Neural cell (in vitro differentiated cells): Measurements from ENCODE around the gene CFAP20DC. TPM values are rescaled to one million over a fixed set of nuclear protein-coding genes. Genes with fewer than 3 reads are reported as not detected.

ENCODE experiments used
- H2AFZ ChIP-seq: fragments of 200-600, 300-800 bp; sonication (generic), shearing (Covaris generic); 2 replicates; pipeline ENCODE4 v1.6.0; 2014; ENCODE audit warnings: low read depth, mild to moderate bottlenecking, antibody characterized with exemption, low read length, moderate library complexity
- H3F3A ChIP-seq: fragments of 200-600 bp; shearing (Covaris generic); 2 replicates; pipeline ENCODE4 v1.6.1; 2016; ENCODE audit warnings: mild to moderate bottlenecking, moderate library complexity, mixed read lengths, antibody characterized with exemption, low read length; ENCODE audit not compliant: insufficient read depth, poor library complexity, severe bottlenecking
- H3K27ac ChIP-seq: fragments of 200-600, 300-800 bp; sonication (generic), shearing (Covaris generic); 2 replicates; pipeline ENCODE4 v1.5.1; 2014; ENCODE audit warnings: mild to moderate bottlenecking, low read length, moderate library complexity
- H3K27me3 ChIP-seq: fragments of 300-800, 200-600 bp; sonication (generic), shearing (Covaris generic); 2 replicates; pipeline ENCODE4 v1.6.0; 2014; ENCODE audit warnings: mild to moderate bottlenecking, low read depth, low read length, moderate library complexity; ENCODE audit not compliant: insufficient read depth
- H3K36me3 ChIP-seq: fragments of 300-800, 200-600 bp; sonication (generic), shearing (Covaris generic); 2 replicates; pipeline ENCODE4 v1.5.1; 2014; ENCODE audit warnings: mild to moderate bottlenecking, antibody characterized with exemption, low read length, moderate library complexity; ENCODE audit not compliant: insufficient read depth
- H3K4me2 ChIP-seq: fragments of 300-800, 200-600 bp; sonication (generic), shearing (Covaris generic); 2 replicates; pipeline ENCODE4 v1.6.0; 2014; ENCODE audit warnings: mild to moderate bottlenecking, low read length
- H3K4me3 ChIP-seq: fragments of 300-800, 200-600 bp; sonication (generic), shearing (Covaris generic); 2 replicates; pipeline ENCODE4 v1.5.1; 2014; ENCODE audit warnings: mild to moderate bottlenecking, low read length, moderate library complexity
- H3K79me2 ChIP-seq: fragments of 200-600 bp; shearing (Covaris generic); replicated peaks from 2 replicates; pipeline ENCODE4 v1.6.0; 2014; ENCODE audit warnings: mild to moderate bottlenecking, low read length, moderate library complexity; ENCODE audit not compliant: insufficient read depth
- H3K9ac ChIP-seq: fragments of 300-800, 200-600 bp; sonication (generic), shearing (Covaris generic); 2 replicates; pipeline ENCODE4 v1.6.1; 2016; ENCODE audit warnings: mild to moderate bottlenecking, low read length, mixed read lengths
- H3K9me2 ChIP-seq: fragments of 200-600 bp; shearing (Covaris generic); 2 replicates; pipeline ENCODE4 v1.6.1; 2016; ENCODE audit warnings: mild to moderate bottlenecking, low read length, mixed read lengths; ENCODE audit not compliant: insufficient read depth
- H3K9me3 ChIP-seq: fragments of 200-600, 300-800 bp; sonication (generic), shearing (Covaris generic); 2 replicates; pipeline ENCODE4 v1.6.1; 2016; ENCODE audit warnings: mild to moderate bottlenecking, mixed run types, low read length, moderate library complexity, mixed read lengths
- H4K20me1 ChIP-seq: fragments of 200-600 bp; shearing (Covaris generic); 2 replicates; pipeline ENCODE4 v1.6.1; 2016; ENCODE audit warnings: mild to moderate bottlenecking, mixed run types; ENCODE audit not compliant: insufficient read depth
- EP300 ChIP-seq: fragments of 450-650 bp; conservative IDR thresholded peaks from 2 replicates; pipeline ENCODE4 v1.6.1; 2014; ENCODE audit warnings: antibody characterized with exemption, mild to moderate bottlenecking, moderate library complexity; ENCODE audit not compliant: poor library complexity, severe bottlenecking
- EZH2 ChIP-seq: fragments of 200-600, 300-800 bp; shearing (Covaris generic), sonication (generic); IDR thresholded peaks from 2 replicates; pipeline ENCODE4 v1.6.1; 2014; ENCODE audit warnings: antibody characterized with exemption, low read length, borderline replicate concordance, mild to moderate bottlenecking; ENCODE audit not compliant: insufficient read depth, poor library complexity, severe bottlenecking
- MXI1 ChIP-seq: fragments of 450-650 bp; conservative IDR thresholded peaks from 2 replicates; pipeline ENCODE4 v1.6.1; 2014; ENCODE audit warnings: antibody characterized with exemption, mild to moderate bottlenecking; ENCODE audit not compliant: poor library complexity, severe bottlenecking
- POLR2AphosphoS5 ChIP-seq: IDR thresholded peaks from 2 replicates; pipeline ENCODE4 v1.6.1; 2012
- RAD21 ChIP-seq: fragments of 450-650 bp; conservative IDR thresholded peaks from 2 replicates; pipeline ENCODE4 v1.6.1; 2014; ENCODE audit warnings: antibody characterized with exemption, mild to moderate bottlenecking, moderate library complexity
- SMC3 ChIP-seq: fragments of 450-650 bp; conservative IDR thresholded peaks from 2 replicates; pipeline ENCODE4 v1.6.1; 2014; ENCODE audit warnings: antibody characterized with exemption, mild to moderate bottlenecking, moderate library complexity; ENCODE audit not compliant: poor library complexity
- TAF1 ChIP-seq: IDR thresholded peaks from 2 replicates; pipeline ENCODE4 v1.6.1; 2012; ENCODE audit warnings: low read depth
- polyA plus RNA-seq: library from polyadenylated mRNA; depleted of rRNA; stranded (reverse); fragments of >200 nt; gene quantifications from 2 replicates; pipeline ENCODE4 v1.2.3, GENCODE V29; 2014
- TF ChIP-seq, protein P1 (sequence below): fragments of 450-650 bp; IDR thresholded peaks from 2 replicates; pipeline ENCODE4 v1.5.1; 2014; ENCODE audit warnings: antibody characterized with exemption, mild to moderate bottlenecking, moderate library complexity; ENCODE audit not compliant: poor library complexity, severe bottlenecking
- TF ChIP-seq, protein P2 (sequence below): IDR thresholded peaks from 2 replicates; pipeline ENCODE4 v1.6.1; 2012; ENCODE audit warnings: borderline replicate concordance

The CFAP20DC gene
- polyA plus RNA-seq, 1 donor from 2014 or later, result not detected

DNA sequence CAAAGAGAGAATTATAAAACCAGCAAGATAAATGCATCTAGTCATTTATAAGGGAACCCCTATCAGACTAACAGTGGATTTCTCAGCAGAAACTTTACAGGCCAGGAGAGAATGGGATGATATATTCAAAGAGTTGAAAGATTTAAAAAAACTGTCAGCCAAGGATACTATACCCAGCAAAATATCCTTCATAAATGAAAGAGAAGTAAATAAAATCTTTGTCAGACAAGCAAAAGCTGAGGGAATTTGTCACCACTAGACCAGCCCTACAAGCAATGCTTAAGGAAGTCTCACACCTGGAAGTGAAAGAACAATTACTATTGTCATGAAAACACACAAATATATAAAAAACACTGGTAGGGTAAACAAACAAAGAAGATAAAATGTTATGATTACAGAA, 269.9 kb downstream of the CFAP20DC start:
- no peaks in the 10 kb centered on the region for H3F3A ChIP-seq
- H3K4me2 ChIP-seq, result no peak overlapping the region
- H4K20me1 ChIP-seq, result no peaks in the 10 kb centered on the region
- H3K36me3 ChIP-seq, result no peaks in the 10 kb centered on the region
- peaks cover 6% of the 10 kb centered on the region for H3K9me3 ChIP-seq
- H3K27me3 ChIP-seq, result no peaks in the 10 kb centered on the region
- no peak overlapping the region for H3K27ac ChIP-seq
- H3K9me2 ChIP-seq, result no peaks in the 10 kb centered on the region
- TF ChIP-seq, protein P1, sequence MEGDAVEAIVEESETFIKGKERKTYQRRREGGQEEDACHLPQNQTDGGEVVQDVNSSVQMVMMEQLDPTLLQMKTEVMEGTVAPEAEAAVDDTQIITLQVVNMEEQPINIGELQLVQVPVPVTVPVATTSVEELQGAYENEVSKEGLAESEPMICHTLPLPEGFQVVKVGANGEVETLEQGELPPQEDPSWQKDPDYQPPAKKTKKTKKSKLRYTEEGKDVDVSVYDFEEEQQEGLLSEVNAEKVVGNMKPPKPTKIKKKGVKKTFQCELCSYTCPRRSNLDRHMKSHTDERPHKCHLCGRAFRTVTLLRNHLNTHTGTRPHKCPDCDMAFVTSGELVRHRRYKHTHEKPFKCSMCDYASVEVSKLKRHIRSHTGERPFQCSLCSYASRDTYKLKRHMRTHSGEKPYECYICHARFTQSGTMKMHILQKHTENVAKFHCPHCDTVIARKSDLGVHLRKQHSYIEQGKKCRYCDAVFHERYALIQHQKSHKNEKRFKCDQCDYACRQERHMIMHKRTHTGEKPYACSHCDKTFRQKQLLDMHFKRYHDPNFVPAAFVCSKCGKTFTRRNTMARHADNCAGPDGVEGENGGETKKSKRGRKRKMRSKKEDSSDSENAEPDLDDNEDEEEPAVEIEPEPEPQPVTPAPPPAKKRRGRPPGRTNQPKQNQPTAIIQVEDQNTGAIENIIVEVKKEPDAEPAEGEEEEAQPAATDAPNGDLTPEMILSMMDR, result no peak
- TF ChIP-seq EZH2 (no peak), TAF1 (no peak), SMC3 (no peak), POLR2AphosphoS5 (no peak), RAD21 (no peak), EP300 (no peak), MXI1 (no peak)
- TF ChIP-seq, protein P2, sequence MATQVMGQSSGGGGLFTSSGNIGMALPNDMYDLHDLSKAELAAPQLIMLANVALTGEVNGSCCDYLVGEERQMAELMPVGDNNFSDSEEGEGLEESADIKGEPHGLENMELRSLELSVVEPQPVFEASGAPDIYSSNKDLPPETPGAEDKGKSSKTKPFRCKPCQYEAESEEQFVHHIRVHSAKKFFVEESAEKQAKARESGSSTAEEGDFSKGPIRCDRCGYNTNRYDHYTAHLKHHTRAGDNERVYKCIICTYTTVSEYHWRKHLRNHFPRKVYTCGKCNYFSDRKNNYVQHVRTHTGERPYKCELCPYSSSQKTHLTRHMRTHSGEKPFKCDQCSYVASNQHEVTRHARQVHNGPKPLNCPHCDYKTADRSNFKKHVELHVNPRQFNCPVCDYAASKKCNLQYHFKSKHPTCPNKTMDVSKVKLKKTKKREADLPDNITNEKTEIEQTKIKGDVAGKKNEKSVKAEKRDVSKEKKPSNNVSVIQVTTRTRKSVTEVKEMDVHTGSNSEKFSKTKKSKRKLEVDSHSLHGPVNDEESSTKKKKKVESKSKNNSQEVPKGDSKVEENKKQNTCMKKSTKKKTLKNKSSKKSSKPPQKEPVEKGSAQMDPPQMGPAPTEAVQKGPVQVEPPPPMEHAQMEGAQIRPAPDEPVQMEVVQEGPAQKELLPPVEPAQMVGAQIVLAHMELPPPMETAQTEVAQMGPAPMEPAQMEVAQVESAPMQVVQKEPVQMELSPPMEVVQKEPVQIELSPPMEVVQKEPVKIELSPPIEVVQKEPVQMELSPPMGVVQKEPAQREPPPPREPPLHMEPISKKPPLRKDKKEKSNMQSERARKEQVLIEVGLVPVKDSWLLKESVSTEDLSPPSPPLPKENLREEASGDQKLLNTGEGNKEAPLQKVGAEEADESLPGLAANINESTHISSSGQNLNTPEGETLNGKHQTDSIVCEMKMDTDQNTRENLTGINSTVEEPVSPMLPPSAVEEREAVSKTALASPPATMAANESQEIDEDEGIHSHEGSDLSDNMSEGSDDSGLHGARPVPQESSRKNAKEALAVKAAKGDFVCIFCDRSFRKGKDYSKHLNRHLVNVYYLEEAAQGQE, result no peak
- H3K79me2 ChIP-seq, result no peaks in the 10 kb centered on the region
- H2AFZ ChIP-seq, result no peak overlapping the region
- H3K9ac ChIP-seq, result no peak overlapping the region
- H3K4me3 ChIP-seq, result no peak overlapping the region

DNA sequence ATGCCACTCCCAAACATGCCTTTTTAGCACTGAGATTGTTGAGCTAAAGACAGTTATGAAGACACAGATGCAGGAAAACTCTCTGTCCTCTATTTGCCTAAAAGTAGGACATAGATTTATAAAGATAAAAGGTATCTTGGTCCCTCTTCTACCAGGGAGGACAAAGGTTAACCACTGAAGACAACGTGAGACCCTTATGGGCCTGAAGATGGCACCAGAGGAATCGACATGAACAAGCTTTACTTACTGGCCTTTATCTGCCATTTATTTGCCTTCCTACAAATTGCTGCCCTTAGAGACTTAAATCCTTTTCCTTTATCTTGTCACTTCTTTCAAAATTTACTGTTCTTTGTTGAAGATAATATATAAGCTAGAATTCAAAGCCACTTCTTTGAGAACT, 273.6 kb downstream of the CFAP20DC start:
- no peaks in the 10 kb centered on the region for H3F3A ChIP-seq
- no peak overlapping the region for H2AFZ ChIP-seq
- no peak overlapping the region for H3K4me2 ChIP-seq
- H3K27ac ChIP-seq, result no peak overlapping the region
- H3K36me3 ChIP-seq, result no peaks in the 10 kb centered on the region
- H3K9ac ChIP-seq, result no peak overlapping the region
- TF ChIP-seq, protein P1, result no peak
- TF ChIP-seq TAF1, result no peak
- TF ChIP-seq, protein P2, result no peak
- TF ChIP-seq EZH2, result no peak
- TF ChIP-seq EP300, result no peak
- TF ChIP-seq SMC3, result no peak
- no peak for TF ChIP-seq RAD21
- TF ChIP-seq MXI1, result no peak
- no peak for TF ChIP-seq POLR2AphosphoS5
- no peak overlapping the region for H3K4me3 ChIP-seq
- no peaks in the 10 kb centered on the region for H3K79me2 ChIP-seq
- H3K9me2 ChIP-seq, result no peaks in the 10 kb centered on the region
- H3K27me3 ChIP-seq, result no peaks in the 10 kb centered on the region
- peaks cover 6% of the 10 kb centered on the region for H3K9me3 ChIP-seq
- H4K20me1 ChIP-seq, result no peaks in the 10 kb centered on the region
